CD4-positive, CD25-positive, alpha-beta regulatory T cell (primary cell): ENCODE results near the gene ZNF44. TPM values are rescaled to one million over a fixed set of nuclear protein-coding genes. Genes with fewer than 3 reads are reported as not detected.

Source experiments
- ATAC-seq, 2 donors: fragments of 150-1000 bp; cut with Tn5 transposase; one replicate each; pipeline ENCODE4 v1.10.0; 2021; ENCODE audit warnings: low read depth in 2 of 2, moderate number of reproducible peaks in 2 of 2, moderate library complexity in 1 of 2
- DNase-seq, 3 donors: peaks; one replicate each; pipeline versions ENCODE4 v3.0.0 to v3.0.0-alpha.2; 2012 to 2022; ENCODE audit warnings: mixed read lengths in 1 of 3
- H3K27ac ChIP-seq: one replicate; pipeline ENCODE4 v1.7.0; 2013; ENCODE audit warnings: mild to moderate bottlenecking, low read length; ENCODE audit not compliant: insufficient read depth, poor library complexity, severe bottlenecking
- H3K27me3 ChIP-seq: one replicate; pipeline ENCODE4 v1.7.0; 2013; ENCODE audit warnings: low read length; ENCODE audit not compliant: control insufficient read depth, insufficient read depth
- H3K36me3 ChIP-seq: one replicate; pipeline ENCODE4 v1.7.0; 2013; ENCODE audit warnings: mild to moderate bottlenecking, low read length, moderate library complexity; ENCODE audit not compliant: control insufficient read depth, insufficient read depth
- H3K4me1 ChIP-seq: 2 replicates; pipeline ENCODE4 v1.7.0; 2013; ENCODE audit warnings: mild to moderate bottlenecking, low read length; ENCODE audit not compliant: insufficient read depth, control insufficient read depth, poor library complexity, severe bottlenecking
- H3K4me3 ChIP-seq: one replicate; pipeline ENCODE4 v1.7.0; 2013; ENCODE audit warnings: low read depth, mild to moderate bottlenecking, low read length, moderate library complexity
- H3K9me3 ChIP-seq, 2 experiments: 1 replicate in 1 of 2; 2 replicates in 1 of 2; pipeline ENCODE4 v1.7.0; 2013; ENCODE audit warnings: low read length in 2 of 2, mild to moderate bottlenecking in 1 of 2, moderate library complexity in 1 of 2; ENCODE audit not compliant: control insufficient read depth in 2 of 2
- H3K27ac Mint-ChIP-seq, 3 donors: one replicate each; pipeline ENCODE4 v1.8.0; 2020 to 2022; ENCODE audit warnings: mild to moderate bottlenecking in 3 of 3, mixed read lengths in 3 of 3, moderate library complexity in 2 of 3
- H3K27me3 Mint-ChIP-seq: one replicate; pipeline ENCODE4 v1.8.0; 2022; ENCODE audit warnings: mild to moderate bottlenecking, mixed read lengths
- H3K36me3 Mint-ChIP-seq: one replicate; pipeline ENCODE4 v1.8.0; 2020; ENCODE audit warnings: mixed read lengths
- H3K4me1 Mint-ChIP-seq, 4 donors: one replicate each; pipeline ENCODE4 v1.8.0; 2020 to 2022; ENCODE audit warnings: mixed read lengths in 4 of 4, mild to moderate bottlenecking in 1 of 4
- H3K4me3 Mint-ChIP-seq, 4 donors: one replicate each; pipeline ENCODE4 v1.8.0; 2020 to 2022; ENCODE audit warnings: mild to moderate bottlenecking in 4 of 4, mixed read lengths in 4 of 4, moderate library complexity in 3 of 4
- H3K9me3 Mint-ChIP-seq, 7 donors: one replicate each; pipeline ENCODE4 v1.8.0; 2020 to 2022; ENCODE audit warnings: mixed read lengths in 7 of 7, mild to moderate bottlenecking in 3 of 7, moderate library complexity in 2 of 7
- polyA plus RNA-seq, 4 donors: library from polyadenylated mRNA; unstranded; fragments of 300-500 nt; fragmentation: Illumina TruSeq; gene quantifications; one replicate each; pipeline ENCODE4 v1.2.3, GENCODE V29; 2021
- total RNA-seq: library from RNA; stranded (reverse); gene quantifications from one replicate; pipeline ENCODE4 v1.2.3, GENCODE V29; 2022

The ZNF44 gene
- total and polyA plus RNA-seq, 5 donors from 2014 or later = 22.5 to 27.0 (median 23.6) TPM

GRCh38 chr19:12229990-12230389 is 64.7 kb downstream of the ZNF44 start:
- Mint-ChIP-seq H3K9me3 (peaks cover 0 to 23% (median 5%) of the 10 kb centered on the region in 7 donors), H3K4me3 (no peak overlapping the region), H3K4me1 (peaks cover 0 to 4% (median 1%) of the 10 kb centered on the region in 4 donors), H3K27me3 (no peaks in the 10 kb centered on the region), H3K27ac (peak overlapping the region in 1 of 3 donors; percentile 75), H3K36me3 (peaks cover 34% of the 10 kb centered on the region)
- ATAC-seq = no peak
- H3K27me3 ChIP-seq = no peaks in the 10 kb centered on the region
- no peaks in the 10 kb centered on the region for H3K4me1 ChIP-seq
- peaks cover 11 to 12% of the 10 kb centered on the region in 2 experiments for H3K9me3 ChIP-seq
- no peaks in the 10 kb centered on the region for H3K36me3 ChIP-seq
- no peak overlapping the region for H3K27ac ChIP-seq
- DNase-seq = no peak
- H3K4me3 ChIP-seq = no peak overlapping the region

GRCh38 chr19:12224676-12225075 is 70.0 kb downstream of the ZNF44 start:
- peaks cover 0 to 13% (median 3%) of the 10 kb centered on the region in 7 donors for H3K9me3 Mint-ChIP-seq
- H3K27ac ChIP-seq = no peak overlapping the region
- ATAC-seq = no peak
- H3K4me1 ChIP-seq = no peaks in the 10 kb centered on the region
- H3K36me3 Mint-ChIP-seq = peaks cover 13% of the 10 kb centered on the region
- H3K9me3 ChIP-seq = peaks cover 11 to 18% of the 10 kb centered on the region in 2 experiments
- H3K27me3 ChIP-seq = no peaks in the 10 kb centered on the region
- H3K4me1 Mint-ChIP-seq = peaks cover 0 to 4% (median 0%) of the 10 kb centered on the region in 4 donors
- DNase-seq = no peak
- no peaks in the 10 kb centered on the region for H3K36me3 ChIP-seq
- H3K4me3 Mint-ChIP-seq = no peak overlapping the region
- no peak overlapping the region for H3K4me3 ChIP-seq
- no peaks in the 10 kb centered on the region for H3K27me3 Mint-ChIP-seq
- no peak overlapping the region for H3K27ac Mint-ChIP-seq

GRCh38 chr19:12222980-12223630 is 71.6 kb downstream of the ZNF44 start:
- Histone ChIP-seq H3K36me3 (no peaks in the 10 kb centered on the region), H3K4me1 (no peaks in the 10 kb centered on the region), H3K9me3 (peaks cover 17 to 33% of the 10 kb centered on the region in 2 experiments), H3K27ac (no peak overlapping the region), H3K4me3 (no peak overlapping the region), H3K27me3 (no peaks in the 10 kb centered on the region)
- H3K4me3 Mint-ChIP-seq = no peak overlapping the region
- H3K4me1 Mint-ChIP-seq = no peaks in the 10 kb centered on the region
- H3K9me3 Mint-ChIP-seq = peaks cover 0 to 16% (median 13%) of the 10 kb centered on the region in 7 donors
- H3K27me3 Mint-ChIP-seq = no peaks in the 10 kb centered on the region
- peaks cover 12% of the 10 kb centered on the region for H3K36me3 Mint-ChIP-seq
- H3K27ac Mint-ChIP-seq = peak overlapping the region in 1 of 3 donors; percentile 39
- DNase-seq (no peak), ATAC-seq (no peak)

Other genes starting within 250 kb of the ZNF44 start
- not detected for gene ZNF878, start 241.9 kb downstream of the ZNF44 start, total RNA-seq
- gene ZNF878, start 241.9 kb downstream of the ZNF44 start, polyA plus RNA-seq = under 1 TPM in 1 of 4 donors, not detected in 3; 0.22 TPM
- gene ZNF844, start 230.2 kb downstream of the ZNF44 start, total RNA-seq = 5.0 TPM
- 1 to 10 TPM; 1.1 to 4.1 (median 2.4) TPM for gene ZNF844, start 230.2 kb downstream of the ZNF44 start, polyA plus RNA-seq
- 2.4 TPM for gene ZNF20, start 154.5 kb downstream of the ZNF44 start, total RNA-seq
- gene ZNF20, start 154.5 kb downstream of the ZNF44 start, polyA plus RNA-seq = 1 to 10 TPM; 2.5 to 4.8 (median 3.1) TPM
- 2.7 TPM for gene ZNF625, start 138.1 kb downstream of the ZNF44 start, total RNA-seq
- gene ZNF625, start 138.1 kb downstream of the ZNF44 start, polyA plus RNA-seq = 1 to 10 TPM in 2 of 4 donors, under 1 TPM in 2; 0.24 to 1.9 (median 0.91) TPM
- gene ZNF136, start 131.8 kb downstream of the ZNF44 start, total RNA-seq = 32.2 TPM
- 10 to 100 TPM; 11.3 to 22.7 (median 16.8) TPM for gene ZNF136, start 131.8 kb downstream of the ZNF44 start, polyA plus RNA-seq
- 1.2 TPM for gene ZNF563, start 38.8 kb upstream of the ZNF44 start, total RNA-seq
- gene ZNF563, start 38.8 kb upstream of the ZNF44 start, polyA plus RNA-seq = 10 to 100 TPM in 1 of 4 donors, 1 to 10 TPM in 3; 4.0 to 10.1 (median 6.7) TPM
- gene ZNF442, start 70.8 kb upstream of the ZNF44 start, total RNA-seq = 0.54 TPM
- 1 to 10 TPM in 1 of 4 donors, under 1 TPM in 3; 0.48 to 2.3 (median 0.75) TPM for gene ZNF442, start 70.8 kb upstream of the ZNF44 start, polyA plus RNA-seq
- gene ZNF799, start 106.4 kb upstream of the ZNF44 start, total RNA-seq = 1.8 TPM
- 1 to 10 TPM; 2.1 to 8.1 (median 5.8) TPM for gene ZNF799, start 106.4 kb upstream of the ZNF44 start, polyA plus RNA-seq
- gene ZNF443, start 146.1 kb upstream of the ZNF44 start, total RNA-seq = 3.9 TPM
- 1 to 10 TPM in 3 of 4 donors, under 1 TPM in 1; 0.43 to 2.2 (median 1.9) TPM for gene ZNF443, start 146.1 kb upstream of the ZNF44 start, polyA plus RNA-seq
- gene ZNF709, start 189.9 kb upstream of the ZNF44 start, total RNA-seq = 1.9 TPM
- 1 to 10 TPM; 1.4 to 4.0 (median 3.1) TPM for gene ZNF709, start 189.9 kb upstream of the ZNF44 start, polyA plus RNA-seq